K562 (cell line): ENCODE measurements around the gene THADA.

Experiments
- CHD2 ChIP-seq: IDR thresholded peaks from 2 replicates; pipeline ENCODE4 v1.6.1; 2011; ENCODE audit warnings: low read depth, low read length
- EP300 ChIP-seq: IDR thresholded peaks from 2 replicates; pipeline ENCODE4 v1.6.1; 2012; ENCODE audit warnings: low read length, improper control_type of control experiment
- GABPA ChIP-seq: fragments of 200-800 bp; sonication (Bioruptor generic); conservative IDR thresholded peaks from 2 replicates; pipeline ENCODE4 v1.6.1; 2016; ENCODE audit warnings: low read depth, missing genetic modification characterization, missing compliant biosample characterization
- MYNN ChIP-seq, 2 experiments: sonication (generic); formaldehyde crosslinking in 1 of 2; IDR thresholded peaks; 2 replicates each; pipeline versions ENCODE4 v1.5.0 to v1.6.1; 2016 to 2020; ENCODE audit warnings: antibody characterized with exemption in 1 of 2, missing genetic modification reagents in 1 of 2
- POLR2AphosphoS5 ChIP-seq: IDR thresholded peaks from 2 replicates; pipeline ENCODE4 v1.6.1; 2011; ENCODE audit warnings: mild to moderate bottlenecking, low read depth, low read length, moderate library complexity; ENCODE audit not compliant: control insufficient read depth, insufficient read depth
- REST ChIP-seq, 2 experiments: fragments of 450-650 bp; formaldehyde crosslinking in 1 of 2; IDR thresholded peaks; 2 replicates each; pipeline versions ENCODE4 v1.4.0 to v1.6.1; 2014 to 2020; ENCODE audit warnings: mild to moderate bottlenecking in 2 of 2, borderline replicate concordance in 1 of 2, low read depth in 1 of 2
- SMARCB1 ChIP-seq: IDR thresholded peaks from 2 replicates; pipeline ENCODE4 v1.6.1; 2011; ENCODE audit warnings: improper control_type of control experiment, low read depth; ENCODE audit not compliant: insufficient read length
- SOX6 ChIP-seq: fragments of 450-650 bp; IDR thresholded peaks from 2 replicates; pipeline ENCODE4 v1.6.1; 2014; ENCODE audit warnings: mild to moderate bottlenecking

- TF ChIP-seq GABPA (no peak), EP300 (no peak), REST (IDR thresholded peaks at IDR 0.05; ENCODE audit: borderline replicate concordance) (no peak), REST (CRISPR knock-in tag; IDR thresholded peaks at IDR 0.05; ENCODE audit: low read depth) (no peak), CHD2 (no peak), MYNN (IDR thresholded peaks at IDR 0.05) (no peak), MYNN (CRISPR knock-in tag; IDR thresholded peaks at IDR 0.05) (no peak), POLR2AphosphoS5 (no peak), SOX6 (no peak), SMARCB1 (no peak)
Observed at GRCh38 chr2:43592443-43592842, 3.4 kb downstream of the THADA start.
